ENCODE measurements around the gene PLTP. TPM values are rescaled to one million over a fixed set of nuclear protein-coding genes. Genes with fewer than 3 reads are reported as not detected.

The PLTP gene
- total RNA-seq, 1 experiment from 2014 or later: 62.5 TPM

DNA sequence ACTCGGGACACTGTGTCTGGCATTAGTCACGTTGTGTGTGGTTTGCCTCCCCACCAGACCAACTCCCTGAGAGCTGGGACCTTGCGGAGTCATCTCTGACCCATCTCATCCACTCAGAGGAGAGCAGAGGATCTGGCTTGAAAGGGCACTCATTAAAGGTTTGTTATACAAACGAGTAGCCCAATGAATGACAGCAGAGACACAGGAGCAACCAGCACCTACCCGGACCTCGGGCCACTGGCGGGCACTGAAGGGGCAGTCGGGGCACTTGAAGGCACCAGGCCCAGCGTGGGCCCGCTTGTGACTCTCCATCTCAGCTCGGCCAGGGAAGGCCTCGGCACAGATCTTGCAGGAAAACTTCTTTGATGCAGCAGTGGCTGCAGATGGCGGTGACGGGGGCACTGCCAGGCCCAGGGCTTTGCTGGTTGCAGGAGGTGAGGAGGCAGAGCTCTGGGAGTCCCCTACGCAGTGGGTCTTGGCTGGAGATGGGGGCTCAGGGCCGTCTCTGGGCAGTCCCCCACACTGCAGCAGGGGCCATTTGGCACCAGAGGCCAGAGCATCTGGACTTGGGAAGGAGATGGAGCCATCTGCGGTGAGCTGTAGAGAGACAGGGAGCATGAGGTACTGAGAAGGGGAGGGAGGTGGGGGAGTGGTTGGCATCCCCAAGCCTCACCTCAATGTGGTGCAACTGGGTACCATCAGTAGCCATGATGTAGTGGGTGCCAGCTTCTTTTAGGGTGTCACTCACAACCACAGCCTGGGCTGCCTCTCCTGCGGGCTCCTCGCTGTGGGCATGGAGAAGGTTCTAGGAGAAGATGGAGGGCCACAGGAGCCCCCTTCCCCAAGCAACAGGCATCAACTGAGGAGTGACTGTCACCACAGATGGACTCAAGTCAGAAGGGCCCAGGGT is 40.2 kb upstream of the PLTP start:
- Mint-ChIP-seq H3K27me3 (ENCODE audit: low read depth) (no peaks in the 10 kb centered on the region; the same call in 1 of the 2 replicates), H3K4me1 (peaks cover 0 to 4% of the 10 kb centered on the region in 2 experiments; a peak in 1 of 4 replicates), H3K27ac (peak overlapping the region in 2 of 3 experiments; percentile 57 to 89; a peak in 2 of 7 replicates), H3K9me3 (no peaks in the 10 kb centered on the region), H3K36me3 (ENCODE audit: insufficient read depth in 1 of 3, low read depth in 3 of 3) (peaks cover 17 to 50% (median 29%) of the 10 kb centered on the region in 3 experiments; a peak in 6 of 7 replicates), H3K4me3 (no peak overlapping the region)
- Histone ChIP-seq H3K9ac (ENCODE audit: extremely low read depth, insufficient read length, low read length) (no peak overlapping the region), H2BK120ac (ENCODE audit: low read depth, low read length, poor library complexity, severe bottlenecking) (no peak overlapping the region), H4K5ac (ENCODE audit: insufficient read length, low read depth, low read length) (no peak overlapping the region), H3K79me2 (ENCODE audit: insufficient read depth, low read length) (no peaks in the 10 kb centered on the region), H3K27me3 (ENCODE audit: insufficient read depth, low read length) (no peaks in the 10 kb centered on the region), H2BK20ac (ENCODE audit: low read depth, low read length, poor library complexity, severe bottlenecking) (no peak overlapping the region), H4K8ac (replicated peaks; ENCODE audit: insufficient read length, low read depth, low read length) (no peak overlapping the region), H3K18ac (ENCODE audit: insufficient read length, low read depth, low read length) (no peak overlapping the region), H2AK5ac (ENCODE audit: insufficient read length, low read length) (no peak overlapping the region), H4K20me1 (ENCODE audit: control insufficient read depth, insufficient read depth, insufficient read length) (peaks cover 2% of the 10 kb centered on the region), H4K91ac (ENCODE audit: insufficient read length, low read depth, low read length) (no peak overlapping the region), H3K14ac (ENCODE audit: insufficient read depth, low read length) (no peak overlapping the region), H3T11ph (ENCODE audit: low read length) (no peak overlapping the region), H2BK12ac (ENCODE audit: insufficient read length, low read depth, low read length) (no peak overlapping the region), H3K79me1 (ENCODE audit: insufficient read depth, low read depth, low read length, poor library complexity, severe bottlenecking) (no peaks in the 10 kb centered on the region), H3K4ac (ENCODE audit: low read depth, low read length) (no peak overlapping the region), H3K27ac (ENCODE audit: insufficient read length, low read depth, low read length) (no peak overlapping the region), H3K23ac (ENCODE audit: insufficient read length, low read depth, low read length) (no peak overlapping the region), H2BK15ac (ENCODE audit: low read depth, low read length) (no peak overlapping the region), H3K56ac (ENCODE audit: insufficient read length, low read depth, low read length) (no peak overlapping the region), H3K23me2 (ENCODE audit: insufficient read length, low read depth, low read length, poor library complexity, severe bottlenecking) (no peaks in the 10 kb centered on the region), H3K9me3 (ENCODE audit: control insufficient read depth, low read depth, low read length) (no peaks in the 10 kb centered on the region), H2AFZ (ENCODE audit: low read length) (no peak overlapping the region), H3K4me1 (ENCODE audit: insufficient read depth, low read length) (no peaks in the 10 kb centered on the region), H3K4me2 (ENCODE audit: insufficient read depth, insufficient read length, low read length) (no peak overlapping the region), H2BK5ac (ENCODE audit: insufficient read length, low read length) (no peak overlapping the region)
- WGBS (ENCODE audit: extremely low coverage, insufficient read length, low lambda C conversion rate): no CpG with 5 or more reads among the region's 19 CpGs
- no peak for DNase-seq
- TF ChIP-seq, protein P1, sequence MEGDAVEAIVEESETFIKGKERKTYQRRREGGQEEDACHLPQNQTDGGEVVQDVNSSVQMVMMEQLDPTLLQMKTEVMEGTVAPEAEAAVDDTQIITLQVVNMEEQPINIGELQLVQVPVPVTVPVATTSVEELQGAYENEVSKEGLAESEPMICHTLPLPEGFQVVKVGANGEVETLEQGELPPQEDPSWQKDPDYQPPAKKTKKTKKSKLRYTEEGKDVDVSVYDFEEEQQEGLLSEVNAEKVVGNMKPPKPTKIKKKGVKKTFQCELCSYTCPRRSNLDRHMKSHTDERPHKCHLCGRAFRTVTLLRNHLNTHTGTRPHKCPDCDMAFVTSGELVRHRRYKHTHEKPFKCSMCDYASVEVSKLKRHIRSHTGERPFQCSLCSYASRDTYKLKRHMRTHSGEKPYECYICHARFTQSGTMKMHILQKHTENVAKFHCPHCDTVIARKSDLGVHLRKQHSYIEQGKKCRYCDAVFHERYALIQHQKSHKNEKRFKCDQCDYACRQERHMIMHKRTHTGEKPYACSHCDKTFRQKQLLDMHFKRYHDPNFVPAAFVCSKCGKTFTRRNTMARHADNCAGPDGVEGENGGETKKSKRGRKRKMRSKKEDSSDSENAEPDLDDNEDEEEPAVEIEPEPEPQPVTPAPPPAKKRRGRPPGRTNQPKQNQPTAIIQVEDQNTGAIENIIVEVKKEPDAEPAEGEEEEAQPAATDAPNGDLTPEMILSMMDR (conservative IDR thresholded peaks at IDR 0.05): no peak
